Lower leg skin (tissue), 3 donors: ENCODE data around the gene ZNF296.

Experiments
- CTCF ChIP-seq, 3 donors: fragments of 450-650 bp; IDR thresholded peaks; one replicate each; pipeline ENCODE4 v1.5.1; 2016; ENCODE audit warnings: antibody characterized with exemption in 3 of 3, mild to moderate bottlenecking in 3 of 3, moderate library complexity in 2 of 3
- POLR2A ChIP-seq, 2 donors: fragments of 450-650 bp; IDR thresholded peaks; one replicate each; pipeline ENCODE4 v1.6.1; 2016 to 2017; ENCODE audit warnings: antibody characterized with exemption in 2 of 2, mild to moderate bottlenecking in 1 of 2, moderate library complexity in 1 of 2

GRCh38 chr19:45103156-45103507 lies 26.9 kb upstream of the ZNF296 start:
- TF ChIP-seq CTCF (IDR thresholded peaks at IDR 0.05) (no peak), POLR2A (IDR thresholded peaks at IDR 0.05) (no peak)
